ENCODE results near the gene CILP2. TPM values are rescaled to one million over a fixed set of nuclear protein-coding genes. Genes with fewer than 3 reads are reported as not detected.

Gene CILP2
- total RNA-seq, 1 donor: 0.18 TPM

DNA sequence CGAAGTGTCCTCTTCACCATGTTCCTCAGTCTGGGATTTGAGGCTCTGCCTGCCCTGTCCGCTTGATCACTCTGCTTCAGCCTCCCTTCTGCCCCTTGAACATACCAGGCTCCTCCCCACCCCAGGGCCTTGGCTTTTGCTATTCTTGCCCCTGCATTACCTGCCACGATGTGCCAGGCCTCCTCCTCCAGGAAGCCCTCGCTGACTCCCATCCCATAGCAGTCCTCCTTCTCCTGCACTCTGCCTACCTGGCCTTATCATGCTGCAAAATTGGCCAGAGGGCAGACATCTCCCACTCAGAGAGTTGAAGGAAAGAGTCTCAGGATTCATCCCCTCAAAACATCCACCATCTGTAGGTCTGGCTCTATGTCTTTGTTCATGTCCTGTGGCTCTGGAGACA, 7.2 kb upstream of the CILP2 start:
- no peak for DNase-seq (ENCODE audit: low read depth)
- no peak overlapping the region for H3K4me3 ChIP-seq (ENCODE audit: low read depth, low read length)
- TF ChIP-seq, protein P1, sequence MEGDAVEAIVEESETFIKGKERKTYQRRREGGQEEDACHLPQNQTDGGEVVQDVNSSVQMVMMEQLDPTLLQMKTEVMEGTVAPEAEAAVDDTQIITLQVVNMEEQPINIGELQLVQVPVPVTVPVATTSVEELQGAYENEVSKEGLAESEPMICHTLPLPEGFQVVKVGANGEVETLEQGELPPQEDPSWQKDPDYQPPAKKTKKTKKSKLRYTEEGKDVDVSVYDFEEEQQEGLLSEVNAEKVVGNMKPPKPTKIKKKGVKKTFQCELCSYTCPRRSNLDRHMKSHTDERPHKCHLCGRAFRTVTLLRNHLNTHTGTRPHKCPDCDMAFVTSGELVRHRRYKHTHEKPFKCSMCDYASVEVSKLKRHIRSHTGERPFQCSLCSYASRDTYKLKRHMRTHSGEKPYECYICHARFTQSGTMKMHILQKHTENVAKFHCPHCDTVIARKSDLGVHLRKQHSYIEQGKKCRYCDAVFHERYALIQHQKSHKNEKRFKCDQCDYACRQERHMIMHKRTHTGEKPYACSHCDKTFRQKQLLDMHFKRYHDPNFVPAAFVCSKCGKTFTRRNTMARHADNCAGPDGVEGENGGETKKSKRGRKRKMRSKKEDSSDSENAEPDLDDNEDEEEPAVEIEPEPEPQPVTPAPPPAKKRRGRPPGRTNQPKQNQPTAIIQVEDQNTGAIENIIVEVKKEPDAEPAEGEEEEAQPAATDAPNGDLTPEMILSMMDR (IDR thresholded peaks at IDR 0.05; ENCODE audit: insufficient read depth, low read length): no peak

DNA sequence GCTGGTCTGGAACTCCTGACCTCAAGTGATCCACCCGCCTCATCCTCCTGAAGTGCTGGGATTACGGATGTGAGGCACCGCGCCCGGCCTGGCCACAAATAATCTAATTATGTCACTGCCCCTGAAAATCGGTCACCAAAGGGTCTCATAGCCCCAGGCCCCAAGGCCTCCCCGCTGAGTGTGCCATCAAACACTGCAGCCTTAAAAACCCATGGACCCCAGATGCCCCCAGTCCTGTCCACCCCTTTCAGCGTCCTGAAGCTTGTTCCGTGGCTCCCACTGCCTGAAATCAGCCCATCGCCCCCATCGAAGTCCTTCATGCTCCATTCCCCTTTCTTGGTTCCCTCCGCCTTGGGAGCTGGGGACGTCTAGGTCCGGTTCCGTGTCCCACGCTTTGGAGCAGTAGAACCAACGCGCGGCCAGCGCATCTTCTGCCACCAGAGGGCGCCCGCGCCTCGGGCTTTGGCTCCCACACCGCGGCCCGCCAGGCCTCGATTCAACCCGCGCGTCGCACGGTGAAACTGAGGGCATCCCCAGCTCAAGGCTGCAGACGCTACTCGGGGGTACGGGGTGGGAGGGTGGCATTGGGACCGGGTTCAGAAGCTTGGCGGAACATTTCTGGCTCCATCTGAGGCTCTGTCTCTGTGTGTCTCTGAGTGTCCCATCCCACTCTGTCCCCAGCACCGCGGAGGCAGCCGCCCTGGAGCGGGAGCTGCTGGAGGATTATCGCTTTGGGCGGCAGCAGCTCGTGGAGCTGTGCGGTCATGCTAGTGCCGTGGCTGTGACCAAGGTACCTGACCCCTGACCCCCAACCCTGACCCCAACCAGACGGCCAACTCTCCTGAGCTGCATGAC, 5.9 kb upstream of the CILP2 start:
- peak; percentile 59 for DNase-seq (ENCODE audit: low read depth)

DNA sequence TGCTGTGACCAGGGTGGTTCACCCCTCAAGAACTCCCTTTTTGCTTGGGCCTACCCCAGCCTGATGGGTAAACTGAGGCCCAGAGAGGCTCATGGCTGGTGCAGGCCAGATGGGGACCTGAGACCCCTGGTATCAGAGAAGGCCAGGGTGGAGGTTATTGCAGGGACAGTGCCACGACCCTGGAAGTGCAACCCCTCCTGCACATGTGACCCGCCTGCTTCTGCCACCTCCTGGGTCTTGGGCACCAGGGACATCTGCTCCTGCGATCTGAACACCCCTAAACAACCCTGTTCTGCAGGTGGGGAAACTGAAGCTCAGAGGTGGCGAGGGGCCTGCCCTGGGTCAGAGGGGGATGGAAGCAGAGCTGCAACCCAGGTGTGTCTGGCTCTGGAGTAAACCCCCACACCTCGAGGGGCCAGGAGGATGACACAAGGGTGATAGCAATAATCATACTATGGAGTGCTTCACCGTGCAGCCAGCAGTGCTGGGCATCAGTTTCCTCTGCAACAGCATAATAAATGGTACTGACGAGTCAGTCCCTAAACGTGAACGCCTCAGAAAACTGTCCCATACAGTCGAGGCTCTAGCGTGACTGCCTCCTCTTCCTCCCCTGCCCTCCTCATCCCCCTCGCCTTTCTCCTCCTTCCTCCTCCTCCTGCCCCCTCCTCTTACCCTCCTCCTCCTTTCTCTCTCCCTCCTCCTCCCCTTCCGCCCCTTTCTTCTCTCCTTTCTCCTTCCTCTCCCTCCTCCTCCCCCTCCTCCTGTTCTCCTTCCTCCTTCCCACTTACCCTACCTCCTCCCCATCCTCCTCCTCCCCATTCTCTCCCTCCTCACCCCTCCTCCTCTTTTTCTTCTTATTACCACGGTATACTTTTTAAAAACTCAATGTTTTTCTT, 5.0 kb upstream of the CILP2 start:
- no peak overlapping the region for H3K4me3 ChIP-seq (ENCODE audit: low read depth, low read length)
- no peak for DNase-seq (ENCODE audit: low read depth)
- TF ChIP-seq, protein P1 (IDR thresholded peaks at IDR 0.05; ENCODE audit: insufficient read depth, low read length): no peak

More for the DNA sequence above, 5.9 kb upstream of the CILP2 start:
- TF ChIP-seq, protein P1 (IDR thresholded peaks at IDR 0.05; ENCODE audit: insufficient read depth, low read length): peak; percentile 97
- H3K4me3 ChIP-seq (ENCODE audit: low read depth, low read length): no peak overlapping the region

DNA sequence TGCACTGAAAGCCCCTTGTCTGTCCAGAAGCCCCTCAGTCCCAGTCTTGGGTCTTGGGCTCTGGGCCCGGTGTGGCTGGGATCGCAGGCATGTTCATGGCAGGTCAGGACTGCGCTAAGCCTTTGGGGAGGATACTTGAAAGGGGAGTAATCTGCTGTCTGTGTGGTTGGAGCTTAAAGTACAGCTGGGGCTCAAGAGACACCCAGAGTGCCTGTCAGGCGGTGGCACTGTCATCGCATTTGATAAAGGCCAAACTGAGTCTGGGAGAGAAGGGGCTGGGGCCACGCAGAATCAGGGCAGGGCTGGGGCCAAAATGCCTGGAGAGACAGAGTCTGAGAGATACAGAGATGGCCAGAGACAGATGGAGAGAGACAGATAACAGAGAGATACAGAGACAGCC, 4.2 kb upstream of the CILP2 start:
- H3K4me3 ChIP-seq (ENCODE audit: low read depth, low read length): no peak overlapping the region
- no peak for DNase-seq (ENCODE audit: low read depth)
- TF ChIP-seq, protein P1 (IDR thresholded peaks at IDR 0.05; ENCODE audit: insufficient read depth, low read length): no peak

DNA sequence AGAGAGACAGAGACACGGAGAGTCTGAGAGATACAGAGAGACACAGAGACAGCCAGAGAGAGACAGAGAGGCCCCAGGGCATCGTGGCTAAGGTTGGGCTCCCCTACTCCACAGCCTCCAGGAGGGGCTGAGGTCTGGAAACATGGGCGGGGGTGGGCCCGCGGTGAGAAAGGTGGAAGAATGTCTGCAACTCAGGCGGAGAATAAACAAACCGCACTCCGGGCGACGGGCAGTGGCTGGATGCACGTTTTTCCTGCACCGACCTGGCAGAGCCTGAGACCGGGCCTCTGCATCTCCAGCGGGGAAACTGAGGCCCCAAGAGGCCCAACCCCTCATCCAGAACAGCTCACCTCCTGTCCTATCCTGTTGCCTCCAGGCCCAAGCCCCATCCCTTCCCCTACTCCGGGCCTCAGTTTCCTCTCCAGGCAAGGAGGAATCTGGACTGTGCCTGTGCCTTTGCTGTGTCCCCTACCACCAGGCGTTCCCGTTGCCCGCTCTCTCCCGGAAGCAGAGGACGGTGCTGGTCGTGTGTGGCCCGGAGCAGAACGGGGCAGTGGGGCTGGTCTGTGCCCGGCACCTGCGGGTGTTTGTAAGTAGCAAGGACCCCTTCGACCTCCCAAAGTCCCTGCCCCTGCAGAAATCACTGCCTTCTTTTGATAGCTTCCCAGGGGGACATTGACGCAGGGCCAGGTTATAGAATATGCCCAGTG, 3.4 kb upstream of the CILP2 start:
- TF ChIP-seq, protein P1 (IDR thresholded peaks at IDR 0.05; ENCODE audit: insufficient read depth, low read length): no peak
- DNase-seq (ENCODE audit: low read depth): no peak
- no peak overlapping the region for H3K4me3 ChIP-seq (ENCODE audit: low read depth, low read length)
